ENCODE results near the gene MAMSTR. TPM values are rescaled to one million over a fixed set of nuclear protein-coding genes. Genes with fewer than 3 reads are reported as not detected.

Gene MAMSTR
- total and polyA plus RNA-seq, 2 of the 4 experiments (the other 2 are of a cell fraction): 0.18 to 1.9 TPM

GRCh38 chr19:48756686-48757085 lies 37.2 kb upstream of the MAMSTR start:
- no CpG with 5 or more reads among the region's 9 CpGs for WGBS, 2 experiments (ENCODE audit: extremely low coverage in 2 of 2, insufficient read length in 1 of 2)
- no peaks in the 10 kb centered on the region for H3K9me1 ChIP-seq (ENCODE audit: insufficient read depth, low read length)
- BruUV-seq (replicated peaks): no TSS peak

More at GRCh38 chr19:48756686-48757085, 37.2 kb upstream of the MAMSTR start:
- no peak overlapping the region for H2BK5ac ChIP-seq (ENCODE audit: low read depth, low read length, poor library complexity, severe bottlenecking)
- no peaks in the 10 kb centered on the region for H4K20me1 ChIP-seq (ENCODE audit: insufficient read depth, low read length)
- no peak for ATAC-seq (ENCODE audit: low read depth)
- H2AFZ ChIP-seq (replicated peaks; ENCODE audit: low read length, poor library complexity): no peak overlapping the region
- in situ Hi-C loops (cut with MboI; ENCODE audit: low sequenced_read_pairs): no loop called here
- H3K4me3 ChIP-seq (ENCODE audit: insufficient read depth, low read depth, low read length): no peak overlapping the region
- no peaks in the 10 kb centered on the region for H3K79me1 ChIP-seq (ENCODE audit: low read depth in 1 of 2, low read length in 2 of 2)
- H3K4ac ChIP-seq (ENCODE audit: low read depth, low read length): no peak overlapping the region
- H3K9me3 ChIP-seq (ENCODE audit: control insufficient read depth, insufficient read depth, low read length): no peaks in the 10 kb centered on the region
- no peak for DNase-seq
- TF ChIP-seq USF2 (IDR thresholded peaks at IDR 0.05; ENCODE audit: low read depth, low read length) (no peak), MAZ (IDR thresholded peaks at IDR 0.05; ENCODE audit: borderline replicate concordance, low read depth, low read length) (no peak), MAFK (IDR thresholded peaks at IDR 0.05; ENCODE audit: low read depth, low read length) (no peak), RCOR1 (IDR thresholded peaks at IDR 0.05; ENCODE audit: insufficient replicate concordance, low read length) (no peak), RFX5 (IDR thresholded peaks at IDR 0.05; ENCODE audit: low read depth, low read length) (no peak), NFE2L2 (IDR thresholded peaks at IDR 0.05; ENCODE audit: low read depth, low read length) (no peak), BHLHE40 (IDR thresholded peaks at IDR 0.05; ENCODE audit: low read depth, low read length) (no peak), MXI1 (IDR thresholded peaks at IDR 0.05; ENCODE audit: borderline replicate concordance, low read depth, low read length) (no peak), CTCF (conservative IDR thresholded peaks at IDR 0.05; ENCODE audit: low read depth, low read length) (no peak), FOS (IDR thresholded peaks at IDR 0.05; ENCODE audit: low read depth, low read length) (no peak), CHD1 (IDR thresholded peaks at IDR 0.05; ENCODE audit: low read depth, low read length) (no peak)
- no peak overlapping the region for H3K18ac ChIP-seq (ENCODE audit: low read depth, low read length)
- no peaks in the 10 kb centered on the region for H3K36me3 ChIP-seq (ENCODE audit: control insufficient read depth, insufficient read depth, low read length)
- CTCF ChIA-PET: no interaction called here
- H4K5ac ChIP-seq (ENCODE audit: low read depth, low read length): no peak overlapping the region
- no peak overlapping the region for H3K23ac ChIP-seq (ENCODE audit: low read depth, low read length)
- no peak overlapping the region for H3K9ac ChIP-seq (ENCODE audit: low read depth, low read length)
- no peak overlapping the region for H3K4me2 ChIP-seq (ENCODE audit: low read depth, low read length)
- H3K56ac ChIP-seq (ENCODE audit: extremely low read depth, insufficient read depth, low read length): no peak overlapping the region
- H3K27me3 ChIP-seq (ENCODE audit: control insufficient read depth, insufficient read depth, low read length): peaks cover 37% of the 10 kb centered on the region
- H2BK120ac ChIP-seq (ENCODE audit: low read depth, low read length): no peak overlapping the region
- intact Hi-C loops (cut with micrococcal nuclease): no loop called here
- no peak overlapping the region for H3K27ac ChIP-seq (ENCODE audit: insufficient read depth, low read length)
- no peak overlapping the region for H3K14ac ChIP-seq (replicated peaks; ENCODE audit: low read depth, low read length)
- H2AK9ac ChIP-seq (replicated peaks; ENCODE audit: low read depth, low read length, poor library complexity): no peak overlapping the region
- H4K91ac ChIP-seq (ENCODE audit: insufficient read depth, low read depth, low read length): no peak overlapping the region
- H3K4me1 ChIP-seq (ENCODE audit: control insufficient read depth, insufficient read depth, low read length): peaks cover 4% of the 10 kb centered on the region; the same call in 1 of the 2 replicates
- no peak overlapping the region for H4K8ac ChIP-seq (ENCODE audit: low read depth in 2 of 2, low read length in 2 of 2)
- H2BK15ac ChIP-seq (ENCODE audit: low read depth, low read length): no peak overlapping the region
- H2AK5ac ChIP-seq (ENCODE audit: low read depth, low read length): no peak overlapping the region
- dilution Hi-C loops (cut with HindIII; ENCODE audit: low sequenced_read_pairs, unreplicated experiment): no loop called here
- no peak overlapping the region for H2BK20ac ChIP-seq (ENCODE audit: low read depth, low read length)
- POLR2A ChIA-PET (ENCODE audit: unreplicated experiment): no interaction called here
